GM23338 (cell line): ENCODE data around the gene ATAD1. TPM values are rescaled to one million over a fixed set of nuclear protein-coding genes. Genes with fewer than 3 reads are reported as not detected.
A peak's percentile ranks its signal among the peaks of the same experiment; 100 is the strongest.

Experiments used
- ATAC-seq: fragments of 200-7000 bp; cut with Tn5 transposase; 3 replicates; pipeline ENCODE4 v1.9.1; 2020
- DNase-seq: peaks from one replicate; pipeline ENCODE4 v3.0.0-alpha.2; 2015; ENCODE audit warnings: low spot score
- H2AFZ ChIP-seq: fragments of 200-600 bp; sonication (generic); 2 replicates; pipeline ENCODE4 v1.8.0; 2016; ENCODE audit warnings: antibody characterized with exemption, mild to moderate bottlenecking, moderate library complexity
- H3F3A ChIP-seq: fragments of 200-600 bp; sonication (generic); replicated peaks from 2 replicates; pipeline ENCODE4 v1.8.0; 2017; ENCODE audit warnings: antibody characterized with exemption, mixed run types, low read depth
- H3K27ac ChIP-seq: fragments of 200-600 bp; sonication (generic); 2 replicates; pipeline ENCODE4 v1.6.1; 2016; ENCODE audit warnings: low read depth
- H3K27me3 ChIP-seq: fragments of 200-600 bp; sonication (generic); 2 replicates; pipeline ENCODE4 v1.8.0; 2016; ENCODE audit warnings: mild to moderate bottlenecking, mixed run types, moderate library complexity; ENCODE audit not compliant: insufficient read depth
- H3K36me3 ChIP-seq: fragments of 200-600 bp; sonication (generic); 2 replicates; pipeline ENCODE4 v1.8.0; 2016; ENCODE audit warnings: mild to moderate bottlenecking; ENCODE audit not compliant: insufficient read depth
- H3K4me1 ChIP-seq: fragments of 200-600 bp; sonication (generic); 2 replicates; pipeline ENCODE4 v1.8.0; 2016; ENCODE audit warnings: mild to moderate bottlenecking, moderate library complexity; ENCODE audit not compliant: insufficient read depth
- H3K4me2 ChIP-seq: fragments of 200-600 bp; sonication (generic); 2 replicates; pipeline ENCODE4 v1.7.1; 2017; ENCODE audit warnings: mixed run types
- H3K4me3 ChIP-seq: fragments of 200-600 bp; sonication (generic); 2 replicates; pipeline ENCODE4 v1.6.1; 2016; ENCODE audit warnings: mixed run types
- H3K79me2 ChIP-seq: fragments of 200-600 bp; sonication (generic); replicated peaks from 2 replicates; pipeline ENCODE4 v1.8.0; 2017; ENCODE audit warnings: mild to moderate bottlenecking; ENCODE audit not compliant: insufficient read depth
- H3K9me2 ChIP-seq: fragments of 200-600 bp; sonication (generic); 2 replicates; pipeline ENCODE4 v1.8.0; 2017; ENCODE audit not compliant: insufficient read depth
- H4K20me1 ChIP-seq: fragments of 200-600 bp; sonication (generic); replicated peaks from 2 replicates; pipeline ENCODE4 v1.8.0; 2017; ENCODE audit warnings: mild to moderate bottlenecking; ENCODE audit not compliant: insufficient read depth
- H3K27ac Mint-ChIP-seq: 2 replicates; pipeline ENCODE4 v1.8.0; 2020; ENCODE audit warnings: inconsistent platforms, mild to moderate bottlenecking, moderate library complexity, mixed read lengths
- H3K27me3 Mint-ChIP-seq: 3 replicates; pipeline ENCODE4 v1.8.0; 2022; ENCODE audit warnings: low read depth, mild to moderate bottlenecking, moderate library complexity, mixed read lengths, inconsistent platforms; ENCODE audit not compliant: insufficient read depth, poor library complexity
- H3K36me3 Mint-ChIP-seq: 3 replicates; pipeline ENCODE4 v1.8.0; 2021; ENCODE audit warnings: low read depth, mild to moderate bottlenecking, inconsistent platforms, moderate library complexity, mixed read lengths
- H3K4me1 Mint-ChIP-seq: 3 replicates; pipeline ENCODE4 v1.8.0; 2020; ENCODE audit warnings: mild to moderate bottlenecking, inconsistent platforms, mixed read lengths
- H3K4me3 Mint-ChIP-seq: 3 replicates; pipeline ENCODE4 v1.8.0; 2021; ENCODE audit warnings: moderate library complexity, mild to moderate bottlenecking, inconsistent platforms, mixed read lengths
- H3K9me3 Mint-ChIP-seq: 3 replicates; pipeline ENCODE4 v1.8.0; 2020; ENCODE audit warnings: moderate library complexity, mild to moderate bottlenecking, inconsistent platforms, mixed read lengths
- CREB1 ChIP-seq: fragments of 250-450 bp; sonication (Bioruptor Pico); IDR thresholded peaks from 2 replicates; pipeline ENCODE4 v1.5.0; 2020; ENCODE audit warnings: low read depth, mild to moderate bottlenecking, moderate library complexity
- EZH2 ChIP-seq: fragments of 200-600 bp; sonication (generic); IDR thresholded peaks from one replicate; pipeline ENCODE4 v1.8.0; 2017; ENCODE audit warnings: antibody characterized with exemption, mild to moderate bottlenecking, low read depth; ENCODE audit not compliant: unreplicated experiment
- EZH2phosphoT487 ChIP-seq: fragments of 200-600 bp; sonication (generic); IDR thresholded peaks from one replicate; pipeline ENCODE4 v1.8.1; 2018; ENCODE audit warnings: antibody characterized with exemption; ENCODE audit not compliant: unreplicated experiment
- JUNB ChIP-seq: IDR thresholded peaks from one replicate; pipeline ENCODE4 v1.6.1; 2016; ENCODE audit warnings: antibody characterized with exemption; ENCODE audit not compliant: unreplicated experiment
- NANOG ChIP-seq: IDR thresholded peaks from 2 replicates; pipeline ENCODE4 v1.6.1; 2016; ENCODE audit warnings: antibody characterized with exemption, borderline replicate concordance
- POLR2AphosphoS5 ChIP-seq: IDR thresholded peaks from 2 replicates; pipeline ENCODE4 v1.6.1; 2016; ENCODE audit warnings: antibody characterized with exemption, low read depth
- STAT1 ChIP-seq: IDR thresholded peaks from one replicate; pipeline ENCODE4 v1.6.1; 2016; ENCODE audit warnings: antibody characterized with exemption; ENCODE audit not compliant: unreplicated experiment
- ZNF114 ChIP-seq: fragments of 250-450 bp; sonication (Bioruptor Pico); IDR thresholded peaks from 2 replicates; pipeline ENCODE4 v1.5.0; 2020; ENCODE audit warnings: mild to moderate bottlenecking, moderate library complexity
- ZNF331 ChIP-seq: fragments of 250-450 bp; sonication (Bioruptor Pico); IDR thresholded peaks from 2 replicates; pipeline ENCODE4 v1.5.0; 2020; ENCODE audit warnings: low read depth, mild to moderate bottlenecking, moderate library complexity
- polyA plus RNA-seq: library from polyadenylated mRNA; unstranded; fragments of >200 nt; fragmentation: Nextera tagmentation; extraction: Ambion mirVana; gene quantifications from 2 replicates; pipeline ENCODE4 v1.2.1, GENCODE V29; 2016
- total RNA-seq: library from RNA; depleted of rRNA; stranded (reverse); fragments of >200 nt; shearing (Covaris generic); gene quantifications from 2 replicates; pipeline ENCODE4 v1.2.3, GENCODE V29; 2014
- TF ChIP-seq, protein P1 (sequence below): IDR thresholded peaks from 2 replicates; pipeline ENCODE4 v1.6.1; 2016; ENCODE audit warnings: antibody characterized with exemption
- TF ChIP-seq, protein P2 (sequence below): IDR thresholded peaks from one replicate; pipeline ENCODE4 v1.6.1; 2018; ENCODE audit warnings: antibody characterized with exemption; ENCODE audit not compliant: unreplicated experiment
- TF ChIP-seq, protein P3 (sequence below): fragments of 250-450 bp; sonication (Bioruptor Pico); IDR thresholded peaks from 2 replicates; pipeline ENCODE4 v1.5.0; 2020; ENCODE audit warnings: mild to moderate bottlenecking, moderate library complexity
- TF ChIP-seq, protein P4 (sequence below), 2 experiments: fragments of 200-600 bp in 1 of 2; sonication (generic) in 1 of 2; conservative IDR thresholded peaks; 2 replicates each; pipeline versions ENCODE4 v1.5.1 to v1.6.1; 2016 to 2017; ENCODE audit warnings: antibody characterized with exemption in 2 of 2, low read depth in 2 of 2, mild to moderate bottlenecking in 2 of 2, moderate library complexity in 1 of 2

ATAD1 gene
- total and polyA plus RNA-seq, 2 experiments from 2014 or later = 30.3 to 49.6 TPM

DNA sequence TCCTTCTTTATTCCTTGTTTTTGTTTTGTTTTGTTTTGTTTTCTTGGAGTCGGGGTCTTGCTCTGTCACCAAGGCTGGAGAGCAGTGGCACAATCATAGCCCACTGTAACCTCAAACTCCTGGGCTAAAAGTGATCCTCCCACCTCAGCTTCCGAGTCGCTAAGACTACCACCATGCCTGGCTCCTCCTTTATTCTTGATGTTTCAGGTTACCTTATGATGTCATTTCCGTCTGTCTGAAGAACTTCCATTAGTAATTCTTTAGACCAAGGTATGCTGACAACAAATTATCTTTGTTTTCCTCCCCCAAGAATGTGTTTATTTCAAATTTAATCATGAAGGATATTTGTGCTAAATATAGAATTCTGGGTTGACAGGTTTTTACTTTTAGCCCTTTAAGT lies 18.1 kb upstream of the ATAD1 start:
- Histone ChIP-seq H3K4me3 (no peak overlapping the region), H2AFZ (no peak overlapping the region), H3K36me3 (no peaks in the 10 kb centered on the region), H3K79me2 (no peaks in the 10 kb centered on the region), H3K4me2 (no peak overlapping the region), H3K27ac (no peak overlapping the region), H3K27me3 (no peaks in the 10 kb centered on the region), H3F3A (no peaks in the 10 kb centered on the region), H3K9me2 (no peaks in the 10 kb centered on the region), H4K20me1 (no peaks in the 10 kb centered on the region), H3K4me1 (no peaks in the 10 kb centered on the region)
- TF ChIP-seq EZH2phosphoT487 = no peak
- TF ChIP-seq JUNB = no peak
- TF ChIP-seq, protein P1, sequence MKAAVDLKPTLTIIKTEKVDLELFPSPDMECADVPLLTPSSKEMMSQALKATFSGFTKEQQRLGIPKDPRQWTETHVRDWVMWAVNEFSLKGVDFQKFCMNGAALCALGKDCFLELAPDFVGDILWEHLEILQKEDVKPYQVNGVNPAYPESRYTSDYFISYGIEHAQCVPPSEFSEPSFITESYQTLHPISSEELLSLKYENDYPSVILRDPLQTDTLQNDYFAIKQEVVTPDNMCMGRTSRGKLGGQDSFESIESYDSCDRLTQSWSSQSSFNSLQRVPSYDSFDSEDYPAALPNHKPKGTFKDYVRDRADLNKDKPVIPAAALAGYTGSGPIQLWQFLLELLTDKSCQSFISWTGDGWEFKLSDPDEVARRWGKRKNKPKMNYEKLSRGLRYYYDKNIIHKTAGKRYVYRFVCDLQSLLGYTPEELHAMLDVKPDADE = no peak
- TF ChIP-seq POLR2AphosphoS5 = no peak
- TF ChIP-seq NANOG = no peak
- no peak for TF ChIP-seq ZNF331 (CRISPR knock-in tag)
- TF ChIP-seq CREB1 (CRISPR knock-in tag) = no peak
- no peak for TF ChIP-seq ZNF114 (CRISPR knock-in tag)
- no peak for TF ChIP-seq EZH2
- no peak for TF ChIP-seq STAT1
- TF ChIP-seq, protein P2, sequence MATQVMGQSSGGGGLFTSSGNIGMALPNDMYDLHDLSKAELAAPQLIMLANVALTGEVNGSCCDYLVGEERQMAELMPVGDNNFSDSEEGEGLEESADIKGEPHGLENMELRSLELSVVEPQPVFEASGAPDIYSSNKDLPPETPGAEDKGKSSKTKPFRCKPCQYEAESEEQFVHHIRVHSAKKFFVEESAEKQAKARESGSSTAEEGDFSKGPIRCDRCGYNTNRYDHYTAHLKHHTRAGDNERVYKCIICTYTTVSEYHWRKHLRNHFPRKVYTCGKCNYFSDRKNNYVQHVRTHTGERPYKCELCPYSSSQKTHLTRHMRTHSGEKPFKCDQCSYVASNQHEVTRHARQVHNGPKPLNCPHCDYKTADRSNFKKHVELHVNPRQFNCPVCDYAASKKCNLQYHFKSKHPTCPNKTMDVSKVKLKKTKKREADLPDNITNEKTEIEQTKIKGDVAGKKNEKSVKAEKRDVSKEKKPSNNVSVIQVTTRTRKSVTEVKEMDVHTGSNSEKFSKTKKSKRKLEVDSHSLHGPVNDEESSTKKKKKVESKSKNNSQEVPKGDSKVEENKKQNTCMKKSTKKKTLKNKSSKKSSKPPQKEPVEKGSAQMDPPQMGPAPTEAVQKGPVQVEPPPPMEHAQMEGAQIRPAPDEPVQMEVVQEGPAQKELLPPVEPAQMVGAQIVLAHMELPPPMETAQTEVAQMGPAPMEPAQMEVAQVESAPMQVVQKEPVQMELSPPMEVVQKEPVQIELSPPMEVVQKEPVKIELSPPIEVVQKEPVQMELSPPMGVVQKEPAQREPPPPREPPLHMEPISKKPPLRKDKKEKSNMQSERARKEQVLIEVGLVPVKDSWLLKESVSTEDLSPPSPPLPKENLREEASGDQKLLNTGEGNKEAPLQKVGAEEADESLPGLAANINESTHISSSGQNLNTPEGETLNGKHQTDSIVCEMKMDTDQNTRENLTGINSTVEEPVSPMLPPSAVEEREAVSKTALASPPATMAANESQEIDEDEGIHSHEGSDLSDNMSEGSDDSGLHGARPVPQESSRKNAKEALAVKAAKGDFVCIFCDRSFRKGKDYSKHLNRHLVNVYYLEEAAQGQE = no peak
- TF ChIP-seq, protein P3, sequence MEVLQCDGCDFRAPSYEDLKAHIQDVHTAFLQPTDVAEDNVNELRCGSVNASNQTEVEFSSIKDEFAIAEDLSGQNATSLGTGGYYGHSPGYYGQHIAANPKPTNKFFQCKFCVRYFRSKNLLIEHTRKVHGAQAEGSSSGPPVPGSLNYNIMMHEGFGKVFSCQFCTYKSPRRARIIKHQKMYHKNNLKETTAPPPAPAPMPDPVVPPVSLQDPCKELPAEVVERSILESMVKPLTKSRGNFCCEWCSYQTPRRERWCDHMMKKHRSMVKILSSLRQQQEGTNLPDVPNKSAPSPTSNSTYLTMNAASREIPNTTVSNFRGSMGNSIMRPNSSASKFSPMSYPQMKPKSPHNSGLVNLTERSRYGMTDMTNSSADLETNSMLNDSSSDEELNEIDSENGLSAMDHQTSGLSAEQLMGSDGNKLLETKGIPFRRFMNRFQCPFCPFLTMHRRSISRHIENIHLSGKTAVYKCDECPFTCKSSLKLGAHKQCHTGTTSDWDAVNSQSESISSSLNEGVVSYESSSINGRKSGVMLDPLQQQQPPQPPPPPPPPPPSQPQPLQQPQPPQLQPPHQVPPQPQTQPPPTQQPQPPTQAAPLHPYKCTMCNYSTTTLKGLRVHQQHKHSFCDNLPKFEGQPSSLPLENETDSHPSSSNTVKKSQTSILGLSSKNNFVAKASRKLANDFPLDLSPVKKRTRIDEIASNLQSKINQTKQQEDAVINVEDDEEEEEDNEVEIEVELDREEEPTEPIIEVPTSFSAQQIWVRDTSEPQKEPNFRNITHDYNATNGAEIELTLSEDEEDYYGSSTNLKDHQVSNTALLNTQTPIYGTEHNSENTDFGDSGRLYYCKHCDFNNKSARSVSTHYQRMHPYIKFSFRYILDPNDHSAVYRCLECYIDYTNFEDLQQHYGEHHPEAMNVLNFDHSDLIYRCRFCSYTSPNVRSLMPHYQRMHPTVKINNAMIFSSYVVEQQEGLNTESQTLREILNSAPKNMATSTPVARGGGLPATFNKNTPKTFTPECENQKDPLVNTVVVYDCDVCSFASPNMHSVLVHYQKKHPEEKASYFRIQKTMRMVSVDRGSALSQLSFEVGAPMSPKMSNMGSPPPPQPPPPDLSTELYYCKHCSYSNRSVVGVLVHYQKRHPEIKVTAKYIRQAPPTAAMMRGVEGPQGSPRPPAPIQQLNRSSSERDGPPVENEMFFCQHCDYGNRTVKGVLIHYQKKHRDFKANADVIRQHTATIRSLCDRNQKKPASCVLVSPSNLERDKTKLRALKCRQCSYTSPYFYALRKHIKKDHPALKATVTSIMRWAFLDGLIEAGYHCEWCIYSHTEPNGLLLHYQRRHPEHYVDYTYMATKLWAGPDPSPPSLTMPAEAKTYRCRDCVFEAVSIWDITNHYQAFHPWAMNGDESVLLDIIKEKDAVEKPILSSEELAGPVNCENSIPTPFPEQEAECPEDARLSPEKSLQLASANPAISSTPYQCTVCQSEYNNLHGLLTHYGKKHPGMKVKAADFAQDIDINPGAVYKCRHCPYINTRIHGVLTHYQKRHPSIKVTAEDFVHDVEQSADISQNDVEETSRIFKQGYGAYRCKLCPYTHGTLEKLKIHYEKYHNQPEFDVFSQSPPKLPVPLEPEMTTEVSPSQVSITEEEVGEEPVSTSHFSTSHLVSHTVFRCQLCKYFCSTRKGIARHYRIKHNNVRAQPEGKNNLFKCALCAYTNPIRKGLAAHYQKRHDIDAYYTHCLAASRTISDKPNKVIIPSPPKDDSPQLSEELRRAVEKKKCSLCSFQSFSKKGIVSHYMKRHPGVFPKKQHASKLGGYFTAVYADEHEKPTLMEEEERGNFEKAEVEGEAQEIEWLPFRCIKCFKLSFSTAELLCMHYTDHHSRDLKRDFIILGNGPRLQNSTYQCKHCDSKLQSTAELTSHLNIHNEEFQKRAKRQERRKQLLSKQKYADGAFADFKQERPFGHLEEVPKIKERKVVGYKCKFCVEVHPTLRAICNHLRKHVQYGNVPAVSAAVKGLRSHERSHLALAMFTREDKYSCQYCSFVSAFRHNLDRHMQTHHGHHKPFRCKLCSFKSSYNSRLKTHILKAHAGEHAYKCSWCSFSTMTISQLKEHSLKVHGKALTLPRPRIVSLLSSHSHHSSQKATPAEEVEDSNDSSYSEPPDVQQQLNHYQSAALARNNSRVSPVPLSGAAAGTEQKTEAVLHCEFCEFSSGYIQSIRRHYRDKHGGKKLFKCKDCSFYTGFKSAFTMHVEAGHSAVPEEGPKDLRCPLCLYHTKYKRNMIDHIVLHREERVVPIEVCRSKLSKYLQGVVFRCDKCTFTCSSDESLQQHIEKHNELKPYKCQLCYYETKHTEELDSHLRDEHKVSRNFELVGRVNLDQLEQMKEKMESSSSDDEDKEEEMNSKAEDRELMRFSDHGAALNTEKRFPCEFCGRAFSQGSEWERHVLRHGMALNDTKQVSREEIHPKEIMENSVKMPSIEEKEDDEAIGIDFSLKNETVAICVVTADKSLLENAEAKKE (CRISPR knock-in tag) = no peak
- TF ChIP-seq, protein P4, sequence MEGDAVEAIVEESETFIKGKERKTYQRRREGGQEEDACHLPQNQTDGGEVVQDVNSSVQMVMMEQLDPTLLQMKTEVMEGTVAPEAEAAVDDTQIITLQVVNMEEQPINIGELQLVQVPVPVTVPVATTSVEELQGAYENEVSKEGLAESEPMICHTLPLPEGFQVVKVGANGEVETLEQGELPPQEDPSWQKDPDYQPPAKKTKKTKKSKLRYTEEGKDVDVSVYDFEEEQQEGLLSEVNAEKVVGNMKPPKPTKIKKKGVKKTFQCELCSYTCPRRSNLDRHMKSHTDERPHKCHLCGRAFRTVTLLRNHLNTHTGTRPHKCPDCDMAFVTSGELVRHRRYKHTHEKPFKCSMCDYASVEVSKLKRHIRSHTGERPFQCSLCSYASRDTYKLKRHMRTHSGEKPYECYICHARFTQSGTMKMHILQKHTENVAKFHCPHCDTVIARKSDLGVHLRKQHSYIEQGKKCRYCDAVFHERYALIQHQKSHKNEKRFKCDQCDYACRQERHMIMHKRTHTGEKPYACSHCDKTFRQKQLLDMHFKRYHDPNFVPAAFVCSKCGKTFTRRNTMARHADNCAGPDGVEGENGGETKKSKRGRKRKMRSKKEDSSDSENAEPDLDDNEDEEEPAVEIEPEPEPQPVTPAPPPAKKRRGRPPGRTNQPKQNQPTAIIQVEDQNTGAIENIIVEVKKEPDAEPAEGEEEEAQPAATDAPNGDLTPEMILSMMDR (conservative IDR thresholded peaks at IDR 0.05; ENCODE audit: low read depth in 2 of 2) = no peak
- Mint-ChIP-seq H3K27ac (no peak overlapping the region), H3K36me3 (no peaks in the 10 kb centered on the region), H3K4me1 (peaks cover 3% of the 10 kb centered on the region; the same call in 1 of the 3 replicates), H3K27me3 (no peaks in the 10 kb centered on the region), H3K9me3 (no peaks in the 10 kb centered on the region), H3K4me3 (no peak overlapping the region)
- DNase-seq = peak; percentile 46
- ATAC-seq = no peak
